Neutrophil (primary cell): ENCODE results near the gene PLEKHH1.

Experiments used
- H3K27ac ChIP-seq: fragments of 200-600 bp; sonication (generic); 2 replicates; pipeline ENCODE4 v1.5.1; 2016; ENCODE audit warnings: mild to moderate bottlenecking, moderate library complexity
- H3K27me3 ChIP-seq: fragments of 200-600 bp; sonication (generic); 2 replicates; pipeline ENCODE4 v1.6.0; 2016; ENCODE audit warnings: mild to moderate bottlenecking
- H3K36me3 ChIP-seq: fragments of 200-600 bp; sonication (generic); 2 replicates; pipeline ENCODE4 v1.5.1; 2017
- H3K4me1 ChIP-seq, 2 experiments: fragments of 200-600 bp in 1 of 2; sonication (generic) in 1 of 2; 1 replicate in 1 of 2; 2 replicates in 1 of 2; pipeline versions ENCODE4 v1.5.1 to v1.6.1; 2013 to 2016; ENCODE audit warnings: low read depth in 1 of 2, low read length in 1 of 2, mild to moderate bottlenecking in 1 of 2, moderate library complexity in 1 of 2; ENCODE audit not compliant: control insufficient read depth in 1 of 2, insufficient read depth in 1 of 2
- H3K4me3 ChIP-seq, 2 experiments: fragments of 200-600 bp in 1 of 2; sonication (generic) in 1 of 2; 1 replicate in 1 of 2; 2 replicates in 1 of 2; pipeline ENCODE4 v1.5.1; 2013 to 2016; ENCODE audit warnings: low read depth in 1 of 2, low read length in 1 of 2, mild to moderate bottlenecking in 1 of 2, moderate library complexity in 1 of 2
- H3K9me3 ChIP-seq: fragments of 200-600 bp; sonication (generic); 2 replicates; pipeline ENCODE4 v1.5.1; 2016
- TF ChIP-seq, protein P1 (sequence below): fragments of 200-600 bp; sonication (generic); IDR thresholded peaks from 2 replicates; pipeline ENCODE4 v1.5.1; 2016; ENCODE audit warnings: antibody characterized with exemption

The PLEKHH1 gene

DNA sequence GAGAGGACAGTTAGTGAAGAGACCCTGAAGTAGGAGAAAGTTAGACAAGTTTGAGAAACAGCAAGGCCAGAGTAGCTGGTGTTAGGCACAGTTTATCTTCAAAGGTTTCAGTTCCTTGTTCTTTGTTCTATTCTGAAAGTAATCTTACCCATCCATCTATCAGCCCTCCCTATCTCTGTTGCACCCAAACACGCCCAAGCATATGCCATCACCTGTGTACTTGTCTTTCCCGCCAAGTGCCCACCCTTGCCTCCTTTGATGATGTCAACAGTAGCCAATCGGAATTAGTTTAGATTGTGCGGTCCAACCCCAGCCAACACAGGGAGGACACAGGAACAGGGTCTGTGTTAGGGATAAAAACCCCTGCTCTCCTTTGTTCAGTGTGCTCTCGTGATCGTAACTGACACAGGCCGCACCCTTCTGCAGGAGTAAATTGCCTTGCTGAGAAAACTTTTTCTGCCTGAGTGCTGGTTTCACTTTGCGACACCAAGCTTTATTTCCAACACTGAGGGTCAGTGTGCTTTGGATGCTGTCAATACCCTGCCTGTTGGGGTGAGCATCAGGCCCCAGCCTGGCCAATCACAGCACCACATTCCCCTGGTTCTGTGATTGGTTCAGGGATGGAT lies 39.9 kb upstream of the PLEKHH1 start:
- peaks cover 4 to 7% of the 10 kb centered on the region in 2 experiments for H3K4me1 ChIP-seq
- no peaks in the 10 kb centered on the region for H3K9me3 ChIP-seq
- no peaks in the 10 kb centered on the region for H3K27me3 ChIP-seq
- no peak overlapping the region for H3K4me3 ChIP-seq
- H3K27ac ChIP-seq = no peak overlapping the region
- TF ChIP-seq, protein P1, sequence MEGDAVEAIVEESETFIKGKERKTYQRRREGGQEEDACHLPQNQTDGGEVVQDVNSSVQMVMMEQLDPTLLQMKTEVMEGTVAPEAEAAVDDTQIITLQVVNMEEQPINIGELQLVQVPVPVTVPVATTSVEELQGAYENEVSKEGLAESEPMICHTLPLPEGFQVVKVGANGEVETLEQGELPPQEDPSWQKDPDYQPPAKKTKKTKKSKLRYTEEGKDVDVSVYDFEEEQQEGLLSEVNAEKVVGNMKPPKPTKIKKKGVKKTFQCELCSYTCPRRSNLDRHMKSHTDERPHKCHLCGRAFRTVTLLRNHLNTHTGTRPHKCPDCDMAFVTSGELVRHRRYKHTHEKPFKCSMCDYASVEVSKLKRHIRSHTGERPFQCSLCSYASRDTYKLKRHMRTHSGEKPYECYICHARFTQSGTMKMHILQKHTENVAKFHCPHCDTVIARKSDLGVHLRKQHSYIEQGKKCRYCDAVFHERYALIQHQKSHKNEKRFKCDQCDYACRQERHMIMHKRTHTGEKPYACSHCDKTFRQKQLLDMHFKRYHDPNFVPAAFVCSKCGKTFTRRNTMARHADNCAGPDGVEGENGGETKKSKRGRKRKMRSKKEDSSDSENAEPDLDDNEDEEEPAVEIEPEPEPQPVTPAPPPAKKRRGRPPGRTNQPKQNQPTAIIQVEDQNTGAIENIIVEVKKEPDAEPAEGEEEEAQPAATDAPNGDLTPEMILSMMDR = no peak
- no peaks in the 10 kb centered on the region for H3K36me3 ChIP-seq

DNA sequence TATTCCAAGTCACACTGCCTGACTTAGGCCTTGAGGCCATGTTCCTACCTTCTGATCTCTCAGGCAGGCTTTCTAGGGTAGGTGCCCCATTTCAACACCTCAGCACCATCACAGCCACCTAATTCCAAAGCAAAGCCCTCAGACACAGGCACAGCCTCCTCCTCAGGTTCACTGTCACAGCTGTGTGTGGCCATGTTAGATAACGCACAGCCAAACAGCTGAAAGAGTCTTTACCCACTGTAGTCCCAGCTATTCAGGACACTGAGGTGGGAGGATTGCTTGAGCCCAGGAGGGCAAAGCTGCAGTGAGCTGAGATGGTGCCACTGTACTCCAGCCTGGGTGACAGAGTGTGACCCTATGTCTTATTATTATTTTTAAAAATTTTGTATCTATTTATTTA lies 37.3 kb upstream of the PLEKHH1 start:
- H3K4me3 ChIP-seq = no peak overlapping the region
- TF ChIP-seq, protein P1 = no peak
- no peak overlapping the region for H3K27ac ChIP-seq
- no peaks in the 10 kb centered on the region for H3K9me3 ChIP-seq
- H3K27me3 ChIP-seq = no peaks in the 10 kb centered on the region
- H3K36me3 ChIP-seq = no peaks in the 10 kb centered on the region
- H3K4me1 ChIP-seq = no peaks in the 10 kb centered on the region

DNA sequence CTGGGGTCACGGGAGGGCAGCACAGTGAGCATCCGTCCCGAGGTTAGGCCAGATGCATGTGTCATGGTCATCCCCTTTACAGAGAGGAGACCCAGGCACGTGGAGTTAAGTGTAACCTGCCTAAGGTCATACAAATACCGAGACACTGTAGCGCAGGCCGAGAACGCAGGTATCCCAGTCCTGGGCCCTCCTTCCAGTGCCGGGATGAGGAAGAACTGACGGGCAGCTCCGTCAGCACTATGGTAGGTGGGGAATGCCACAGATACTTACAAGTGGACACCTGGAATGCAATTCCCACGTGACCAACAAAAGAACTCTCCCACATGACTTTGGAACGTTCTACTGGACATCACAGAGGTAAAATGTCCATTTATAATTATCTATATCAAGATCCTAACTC lies 35.9 kb upstream of the PLEKHH1 start:
- H3K27ac ChIP-seq = no peak overlapping the region

DNA sequence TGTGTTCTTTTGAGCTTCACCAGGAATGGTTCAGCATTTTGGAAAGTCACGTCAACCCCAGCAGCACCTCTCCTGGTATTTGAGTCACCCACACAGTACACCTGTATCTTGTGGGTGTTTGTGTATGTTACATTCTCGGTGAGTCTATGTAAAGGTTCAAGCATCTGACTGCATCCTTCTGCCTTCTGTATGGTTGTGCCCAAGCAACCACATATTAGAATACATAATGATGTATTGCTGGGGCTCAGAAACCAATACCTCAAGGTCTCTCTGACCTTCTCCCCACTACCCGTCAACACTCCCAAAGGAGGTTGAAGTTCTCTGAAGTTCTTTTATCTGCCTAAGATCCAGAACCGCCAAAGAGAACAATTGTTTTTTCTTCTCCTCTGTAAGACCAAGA lies 35.4 kb upstream of the PLEKHH1 start:
- TF ChIP-seq, protein P1 = no peak
- Histone ChIP-seq H3K36me3 (no peaks in the 10 kb centered on the region), H3K4me3 (no peak overlapping the region), H3K4me1 (no peaks in the 10 kb centered on the region), H3K27me3 (no peaks in the 10 kb centered on the region), H3K9me3 (no peaks in the 10 kb centered on the region), H3K27ac (no peak overlapping the region)

More for the DNA sequence above, 35.9 kb upstream of the PLEKHH1 start:
- Histone ChIP-seq H3K4me1 (no peaks in the 10 kb centered on the region), H3K27me3 (no peaks in the 10 kb centered on the region), H3K4me3 (no peak overlapping the region), H3K9me3 (no peaks in the 10 kb centered on the region), H3K36me3 (no peaks in the 10 kb centered on the region)
- TF ChIP-seq, protein P1 = no peak

DNA sequence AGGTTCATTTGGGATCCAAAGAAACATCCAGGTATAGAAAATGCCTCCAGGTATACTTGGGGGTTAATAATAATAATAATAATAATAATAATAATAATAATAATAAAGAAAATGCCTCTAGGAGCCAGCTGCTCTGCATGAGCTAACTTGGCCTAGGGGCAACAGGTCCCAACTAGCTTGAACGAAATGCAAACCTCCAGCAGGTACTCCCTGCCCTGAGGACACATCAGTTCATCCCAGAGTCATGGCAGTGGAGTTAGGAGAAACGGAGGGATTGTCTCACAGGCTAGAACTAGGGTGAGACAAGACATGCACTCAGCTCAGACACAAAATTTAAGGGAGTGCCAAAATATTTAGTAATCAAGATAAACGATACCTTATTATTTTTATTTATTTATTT lies 32.1 kb upstream of the PLEKHH1 start:
- no peak overlapping the region for H3K27ac ChIP-seq
- H3K27me3 ChIP-seq = no peaks in the 10 kb centered on the region
- H3K4me1 ChIP-seq = no peaks in the 10 kb centered on the region
- TF ChIP-seq, protein P1 = no peak
- H3K9me3 ChIP-seq = no peaks in the 10 kb centered on the region
- no peaks in the 10 kb centered on the region for H3K36me3 ChIP-seq
- H3K4me3 ChIP-seq = no peak overlapping the region

DNA sequence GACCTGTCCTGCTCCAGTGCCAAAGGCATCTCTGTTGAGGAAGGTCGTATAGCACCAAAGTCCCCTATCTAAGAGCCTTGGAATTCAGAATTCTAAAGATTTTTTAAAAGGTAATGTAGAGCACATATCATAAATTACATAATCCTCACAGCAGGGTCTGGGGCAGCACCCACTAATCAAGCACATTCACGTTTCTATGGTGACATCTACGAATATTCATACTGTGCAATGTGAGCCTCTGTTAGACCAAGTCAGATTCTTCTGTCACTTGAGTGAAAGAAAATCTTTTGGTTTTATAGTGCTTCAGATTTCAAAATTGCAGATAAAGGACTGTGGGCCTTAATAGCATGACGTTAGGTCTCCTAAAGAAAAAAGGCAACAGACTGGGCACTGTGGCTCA lies 31.4 kb upstream of the PLEKHH1 start:
- Histone ChIP-seq H3K36me3 (no peaks in the 10 kb centered on the region), H3K27ac (no peak overlapping the region), H3K9me3 (no peaks in the 10 kb centered on the region), H3K4me3 (no peak overlapping the region), H3K27me3 (no peaks in the 10 kb centered on the region), H3K4me1 (no peaks in the 10 kb centered on the region)
- TF ChIP-seq, protein P1 = no peak
